ENCODE results near the gene TLCD5.

Gene TLCD5

GRCh38 chr11:120335908-120336640, 11.0 kb downstream of the TLCD5 start, which contains the start of gene ARHGEF12 (continued):
- TF ChIP-seq ZNF513 (tag by site-specific recombination; IDR thresholded peaks at IDR 0.05) (peak; percentile 41; the same call in 1 of the 2 replicates), ZBTB17 (tag by site-specific recombination; IDR thresholded peaks at IDR 0.05) (peak; percentile 83), ZBTB49 (tag by site-specific recombination; IDR thresholded peaks at IDR 0.05; ENCODE audit: low read depth) (no peak), ZNF776 (tag by site-specific recombination; IDR thresholded peaks at IDR 0.05; ENCODE audit: borderline replicate concordance) (no peak), REST (tag by site-specific recombination; IDR thresholded peaks at IDR 0.05) (peak; percentile 55; the same call in 1 of the 2 replicates), ZNF488 (tag by site-specific recombination; IDR thresholded peaks at IDR 0.05) (no peak), ZBTB6 (tag by site-specific recombination; IDR thresholded peaks at IDR 0.05) (peak; percentile 36; the same call in 1 of the 2 replicates), ZSCAN23 (tag by site-specific recombination; IDR thresholded peaks at IDR 0.05) (peak; percentile 97), HIC1 (tag by site-specific recombination; IDR thresholded peaks at IDR 0.05) (peak; percentile 75), MZF1 (tag by site-specific recombination; IDR thresholded peaks at IDR 0.05; ENCODE audit: borderline replicate concordance) (0 out of 2 replicates have a peak, but pooled peaks have one; percentile 60), ZNF768 (tag by site-specific recombination; IDR thresholded peaks at IDR 0.05) (no peak), BCL11A (tag by site-specific recombination; IDR thresholded peaks at IDR 0.05; ENCODE audit: low read depth) (peak; percentile 74), ZNF624 (tag by site-specific recombination; IDR thresholded peaks at IDR 0.05) (no peak), ZNF518A (tag by site-specific recombination; conservative IDR thresholded peaks at IDR 0.05; ENCODE audit: low read depth) (no peak; the same call in 1 of the 2 replicates), ZNF645 (tag by site-specific recombination; IDR thresholded peaks at IDR 0.05) (no peak), OVOL3 (tag by site-specific recombination; IDR thresholded peaks at IDR 0.05) (0 out of 2 replicates have a peak, but pooled peaks have one; percentile 53), RBAK (tag by site-specific recombination; IDR thresholded peaks at IDR 0.05) (peak; percentile 14; the same call in 1 of the 2 replicates), BCL11B (tag by site-specific recombination; IDR thresholded peaks at IDR 0.05; ENCODE audit: low read depth) (peak; percentile 91), ZNF792 (tag by site-specific recombination; IDR thresholded peaks at IDR 0.05) (0 out of 2 replicates have a peak, but pooled peaks have one; percentile 50)

All from HEK293 (cell line).